WTC11 (cell line): Measurements from ENCODE around the gene BCKDHA. TPM values are rescaled to one million over a fixed set of nuclear protein-coding genes. Genes with fewer than 3 reads are reported as not detected.

ENCODE experiments used
- ATAC-seq: fragments of 200-7000 bp; cut with Tn5 transposase; 2 replicates; pipeline ENCODE4 v1.10.0; 2021; ENCODE audit warnings: mild to moderate bottlenecking, moderate library complexity
- CTCF ChIA-PET: fragments of 300-600 bp; sonication (Branson Sonifier 250); formaldehyde crosslinking; loops from one replicate; lab custom pipeline; 2021; ENCODE audit warnings: antibody characterized with exemption; lab: Charles Lee
- POLR2A ChIA-PET: fragments of 350-600 bp; sonication (Branson Sonifier 250); formaldehyde crosslinking; loops from one replicate; lab custom pipeline; 2021; ENCODE audit warnings: antibody characterized with exemption; lab: Charles Lee
- DNase-seq: peaks from one replicate; pipeline ENCODE4 v3.0.0; 2021; ENCODE audit warnings: low spot score
- H3K27ac Mint-ChIP-seq: 2 replicates; pipeline ENCODE4 v1.8.0; 2021; ENCODE audit warnings: mixed read lengths
- H3K27me3 Mint-ChIP-seq: 2 replicates; pipeline ENCODE4 v1.8.0; 2021; ENCODE audit warnings: low read depth, mild to moderate bottlenecking, moderate library complexity, mixed read lengths
- H3K36me3 Mint-ChIP-seq: 2 replicates; pipeline ENCODE4 v1.8.0; 2021; ENCODE audit warnings: mixed read lengths
- H3K4me1 Mint-ChIP-seq: 2 replicates; pipeline ENCODE4 v1.8.0; 2022; ENCODE audit warnings: mixed read lengths
- H3K4me3 Mint-ChIP-seq: 2 replicates; pipeline ENCODE4 v1.8.0; 2021; ENCODE audit warnings: mild to moderate bottlenecking, moderate library complexity, mixed read lengths
- H3K9me3 Mint-ChIP-seq: 2 replicates; pipeline ENCODE4 v1.8.0; 2021; ENCODE audit warnings: mixed read lengths
- IRF2 ChIP-seq: sonication (generic); formaldehyde crosslinking; IDR thresholded peaks from 2 replicates; pipeline ENCODE4 v1.8.0; 2022; ENCODE audit warnings: low read depth, missing genetic modification reagents, borderline replicate concordance
- MAX ChIP-seq: sonication (generic); formaldehyde crosslinking; IDR thresholded peaks from 2 replicates; pipeline ENCODE4 v1.8.0; 2022; ENCODE audit warnings: mild to moderate bottlenecking, missing genetic modification reagents
- MLX ChIP-seq: sonication (generic); formaldehyde crosslinking; IDR thresholded peaks from 2 replicates; pipeline ENCODE4 v1.8.1; 2023; ENCODE audit warnings: mild to moderate bottlenecking, missing genetic modification reagents, moderate library complexity
- MXD4 ChIP-seq: fragments of 250-450 bp; sonication (Bioruptor Pico); IDR thresholded peaks from 2 replicates; pipeline ENCODE4 v1.8.0; 2021; ENCODE audit warnings: mild to moderate bottlenecking, moderate library complexity, borderline replicate concordance
- PREB ChIP-seq: sonication (generic); formaldehyde crosslinking; IDR thresholded peaks from 2 replicates; pipeline ENCODE4 v1.8.1; 2022; ENCODE audit warnings: mild to moderate bottlenecking, missing genetic modification reagents, moderate library complexity, borderline replicate concordance
- ZNF281 ChIP-seq: sonication (generic); formaldehyde crosslinking; IDR thresholded peaks from 2 replicates; pipeline ENCODE4 v1.8.0; 2023; ENCODE audit warnings: mild to moderate bottlenecking, missing genetic modification reagents
- ZNF416 ChIP-seq: fragments of 250-450 bp; sonication (Bioruptor Pico); IDR thresholded peaks from 2 replicates; pipeline ENCODE4 v1.9.0; 2021; ENCODE audit warnings: mild to moderate bottlenecking, inconsistent platforms
- total RNA-seq: library from RNA; stranded (reverse); gene quantifications from 3 replicates; pipeline ENCODE4 v1.2.3, GENCODE V29; 2021
- TF ChIP-seq, protein P1 (sequence below): sonication (generic); formaldehyde crosslinking; IDR thresholded peaks from 2 replicates; pipeline ENCODE4 v1.8.0; 2022; ENCODE audit warnings: mild to moderate bottlenecking, missing genetic modification reagents
- TF ChIP-seq, protein P2 (sequence below): sonication (generic); formaldehyde crosslinking; IDR thresholded peaks from 2 replicates; pipeline ENCODE4 v1.8.0; 2022; ENCODE audit warnings: mild to moderate bottlenecking, missing genetic modification reagents
- TF ChIP-seq, protein P3 (sequence below): sonication (generic); formaldehyde crosslinking; IDR thresholded peaks from 2 replicates; pipeline ENCODE4 v1.8.1; 2022; ENCODE audit warnings: mild to moderate bottlenecking, moderate library complexity, missing genetic modification reagents
- TF ChIP-seq, protein P4 (sequence below): fragments of 250-450 bp; sonication (Bioruptor Pico); IDR thresholded peaks from 2 replicates; pipeline ENCODE4 v1.9.0; 2021; ENCODE audit warnings: moderate library complexity, mild to moderate bottlenecking, inconsistent platforms, borderline replicate concordance

Gene BCKDHA
- total RNA-seq, 1 experiment from 2014 or later, result 18.8 TPM

DNA sequence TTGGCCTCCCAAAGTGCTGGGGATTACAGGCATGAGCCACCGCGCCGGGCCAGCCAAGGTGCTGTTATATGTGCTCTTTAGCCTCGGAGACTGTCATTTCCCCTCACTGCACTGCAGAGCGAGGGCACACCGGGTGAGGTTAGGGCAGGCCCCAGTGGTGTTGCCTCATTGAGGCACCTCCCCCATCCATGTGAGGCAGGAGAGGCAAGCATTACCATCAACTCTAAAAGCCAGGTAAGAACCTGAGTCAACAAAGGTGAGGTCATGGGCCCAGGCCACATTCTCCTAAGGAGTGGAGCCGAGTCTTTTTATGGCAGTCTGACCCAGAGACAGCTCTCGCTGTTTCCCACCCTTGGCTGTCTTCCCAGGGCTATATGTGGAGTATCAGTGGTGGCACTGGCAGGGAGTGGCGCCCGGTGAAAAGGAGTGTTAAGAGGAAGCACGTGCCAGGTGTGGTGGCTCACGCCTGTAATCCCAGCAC, 18.6 kb downstream of the BCKDHA start (continued):
- TF ChIP-seq ZNF281 (CRISPR knock-in tag) (no peak), ZNF416 (CRISPR knock-in tag) (no peak)
- TF ChIP-seq, protein P1, sequence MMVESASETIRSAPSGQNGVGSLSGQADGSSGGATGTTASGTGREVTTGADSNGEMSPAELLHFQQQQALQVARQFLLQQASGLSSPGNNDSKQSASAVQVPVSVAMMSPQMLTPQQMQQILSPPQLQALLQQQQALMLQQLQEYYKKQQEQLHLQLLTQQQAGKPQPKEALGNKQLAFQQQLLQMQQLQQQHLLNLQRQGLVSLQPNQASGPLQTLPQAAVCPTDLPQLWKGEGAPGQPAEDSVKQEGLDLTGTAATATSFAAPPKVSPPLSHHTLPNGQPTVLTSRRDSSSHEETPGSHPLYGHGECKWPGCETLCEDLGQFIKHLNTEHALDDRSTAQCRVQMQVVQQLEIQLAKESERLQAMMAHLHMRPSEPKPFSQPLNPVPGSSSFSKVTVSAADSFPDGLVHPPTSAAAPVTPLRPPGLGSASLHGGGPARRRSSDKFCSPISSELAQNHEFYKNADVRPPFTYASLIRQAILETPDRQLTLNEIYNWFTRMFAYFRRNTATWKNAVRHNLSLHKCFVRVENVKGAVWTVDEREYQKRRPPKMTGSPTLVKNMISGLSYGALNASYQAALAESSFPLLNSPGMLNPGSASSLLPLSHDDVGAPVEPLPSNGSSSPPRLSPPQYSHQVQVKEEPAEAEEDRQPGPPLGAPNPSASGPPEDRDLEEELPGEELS (CRISPR knock-in tag), result no peak
- TF ChIP-seq, protein P2, sequence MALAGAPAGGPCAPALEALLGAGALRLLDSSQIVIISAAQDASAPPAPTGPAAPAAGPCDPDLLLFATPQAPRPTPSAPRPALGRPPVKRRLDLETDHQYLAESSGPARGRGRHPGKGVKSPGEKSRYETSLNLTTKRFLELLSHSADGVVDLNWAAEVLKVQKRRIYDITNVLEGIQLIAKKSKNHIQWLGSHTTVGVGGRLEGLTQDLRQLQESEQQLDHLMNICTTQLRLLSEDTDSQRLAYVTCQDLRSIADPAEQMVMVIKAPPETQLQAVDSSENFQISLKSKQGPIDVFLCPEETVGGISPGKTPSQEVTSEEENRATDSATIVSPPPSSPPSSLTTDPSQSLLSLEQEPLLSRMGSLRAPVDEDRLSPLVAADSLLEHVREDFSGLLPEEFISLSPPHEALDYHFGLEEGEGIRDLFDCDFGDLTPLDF (CRISPR knock-in tag), result no peak
- TF ChIP-seq, protein P3, sequence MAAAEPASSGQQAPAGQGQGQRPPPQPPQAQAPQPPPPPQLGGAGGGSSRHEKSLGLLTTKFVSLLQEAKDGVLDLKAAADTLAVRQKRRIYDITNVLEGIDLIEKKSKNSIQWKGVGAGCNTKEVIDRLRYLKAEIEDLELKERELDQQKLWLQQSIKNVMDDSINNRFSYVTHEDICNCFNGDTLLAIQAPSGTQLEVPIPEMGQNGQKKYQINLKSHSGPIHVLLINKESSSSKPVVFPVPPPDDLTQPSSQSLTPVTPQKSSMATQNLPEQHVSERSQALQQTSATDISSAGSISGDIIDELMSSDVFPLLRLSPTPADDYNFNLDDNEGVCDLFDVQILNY, result no peak

DNA sequence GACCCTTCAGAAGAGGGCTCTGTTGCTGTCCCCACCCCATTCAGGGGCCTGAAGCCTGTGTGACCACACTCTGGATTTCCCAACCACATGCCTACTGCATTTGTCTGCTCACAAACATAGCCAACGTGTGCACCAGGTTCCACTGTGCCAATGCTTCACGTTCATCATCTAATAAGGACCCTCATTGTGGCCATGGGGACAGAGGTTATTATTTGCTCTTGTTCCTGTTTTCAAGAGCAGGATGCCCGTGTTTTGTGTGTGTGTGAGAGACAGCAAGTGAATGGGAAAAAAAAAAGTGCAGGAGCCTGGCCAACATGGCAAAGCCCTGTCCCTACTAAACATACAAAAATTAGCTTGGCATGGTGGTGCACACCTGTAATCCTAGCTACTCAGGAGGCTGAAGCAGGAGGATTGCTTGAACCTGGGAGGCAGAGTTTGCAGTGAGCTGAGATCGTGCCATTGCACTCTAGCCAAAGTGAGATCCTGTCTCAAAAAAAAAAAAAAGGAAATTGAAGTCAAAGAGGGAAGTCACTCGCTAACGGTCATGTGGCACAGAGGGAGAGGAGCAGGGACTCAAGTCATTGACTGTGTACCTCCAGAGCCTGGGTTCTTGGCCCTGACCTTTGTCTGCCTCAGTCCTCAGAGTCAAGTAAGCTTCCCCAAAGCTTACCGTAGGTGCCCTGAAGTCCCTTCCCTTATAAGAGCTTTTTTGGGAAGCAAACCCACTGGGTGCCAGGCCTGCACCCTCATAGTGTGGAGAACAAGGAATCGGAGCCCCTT, 22.7 kb downstream of the BCKDHA start:
- no peaks in the 10 kb centered on the region for H3K4me1 Mint-ChIP-seq
- peaks cover 9% of the 10 kb centered on the region for H3K36me3 Mint-ChIP-seq
- TF ChIP-seq PREB (CRISPR knock-in tag) (no peak), MXD4 (CRISPR knock-in tag) (no peak), IRF2 (CRISPR knock-in tag) (no peak), MAX (no peak), MLX (CRISPR knock-in tag) (no peak)
- TF ChIP-seq, protein P2 (CRISPR knock-in tag), result no peak
- TF ChIP-seq, protein P4, sequence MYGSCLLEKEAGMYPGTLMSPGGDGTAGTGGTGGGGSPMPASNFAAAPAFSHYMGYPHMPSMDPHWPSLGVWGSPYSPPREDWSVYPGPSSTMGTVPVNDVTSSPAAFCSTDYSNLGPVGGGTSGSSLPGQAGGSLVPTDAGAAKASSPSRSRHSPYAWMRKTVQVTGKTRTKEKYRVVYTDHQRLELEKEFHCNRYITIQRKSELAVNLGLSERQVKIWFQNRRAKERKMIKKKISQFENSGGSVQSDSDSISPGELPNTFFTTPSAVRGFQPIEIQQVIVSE (CRISPR knock-in tag), result no peak
- TF ChIP-seq, protein P1 (CRISPR knock-in tag), result no peak
- POLR2A ChIA-PET, result no interaction called here
- DNase-seq (no peak), ATAC-seq (no peak)
- CTCF ChIA-PET, result interaction anchor here (0.6 kb wide), 1 partner anchor 356 kb away, joined by 3 read pairs; no protein-coding TSS in a partner anchor
- H3K27me3 Mint-ChIP-seq, result no peaks in the 10 kb centered on the region
- no peaks in the 10 kb centered on the region for H3K9me3 Mint-ChIP-seq
- H3K27ac Mint-ChIP-seq, result no peak overlapping the region
- H3K4me3 Mint-ChIP-seq, result no peak overlapping the region
